Suprapubic skin (tissue), 3 donors: ENCODE results near the gene TPRA1.

ENCODE experiments used
- EP300 ChIP-seq: sonication (generic); formaldehyde crosslinking; IDR thresholded peaks from one replicate; pipeline ENCODE4 v1.6.1; 2017; ENCODE audit warnings: antibody characterized with exemption
- POLR2A ChIP-seq, 2 donors: fragments of 450-650 bp; IDR thresholded peaks; one replicate each; pipeline ENCODE4 v1.6.1; 2017; ENCODE audit warnings: antibody characterized with exemption in 2 of 2, mild to moderate bottlenecking in 2 of 2, moderate library complexity in 2 of 2
- TF ChIP-seq, protein P1 (sequence below), 2 donors: fragments of 200-600 bp in 1 of 2; fragments of 450-650 bp in 1 of 2; sonication (generic) in 1 of 2; IDR thresholded peaks; one replicate each; pipeline ENCODE4 v1.5.1; 2016 to 2019; ENCODE audit warnings: antibody characterized with exemption in 2 of 2, mild to moderate bottlenecking in 1 of 2, moderate library complexity in 1 of 2

DNA sequence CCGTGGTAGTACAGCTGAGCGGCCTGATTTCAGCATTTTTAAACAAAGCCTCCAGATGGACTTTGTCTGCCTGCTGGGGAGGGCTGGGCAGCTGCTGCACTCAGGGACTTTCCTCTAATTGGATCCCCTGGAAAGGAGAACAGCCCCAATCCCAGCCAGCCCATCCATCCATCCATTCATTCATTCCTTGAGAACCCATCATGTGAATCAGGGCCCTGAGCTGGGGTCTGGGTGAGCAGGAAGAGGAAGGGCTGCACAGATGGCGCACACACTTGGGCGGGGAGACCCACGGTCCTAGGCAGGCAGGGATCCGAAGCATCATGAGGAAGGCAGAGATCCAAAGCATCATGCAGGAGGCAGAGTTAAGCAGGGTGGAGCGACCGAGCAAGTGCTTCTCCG lies 45.7 kb downstream of the TPRA1 start:
- no peak for TF ChIP-seq POLR2A (IDR thresholded peaks at IDR 0.05)
- TF ChIP-seq, protein P1, sequence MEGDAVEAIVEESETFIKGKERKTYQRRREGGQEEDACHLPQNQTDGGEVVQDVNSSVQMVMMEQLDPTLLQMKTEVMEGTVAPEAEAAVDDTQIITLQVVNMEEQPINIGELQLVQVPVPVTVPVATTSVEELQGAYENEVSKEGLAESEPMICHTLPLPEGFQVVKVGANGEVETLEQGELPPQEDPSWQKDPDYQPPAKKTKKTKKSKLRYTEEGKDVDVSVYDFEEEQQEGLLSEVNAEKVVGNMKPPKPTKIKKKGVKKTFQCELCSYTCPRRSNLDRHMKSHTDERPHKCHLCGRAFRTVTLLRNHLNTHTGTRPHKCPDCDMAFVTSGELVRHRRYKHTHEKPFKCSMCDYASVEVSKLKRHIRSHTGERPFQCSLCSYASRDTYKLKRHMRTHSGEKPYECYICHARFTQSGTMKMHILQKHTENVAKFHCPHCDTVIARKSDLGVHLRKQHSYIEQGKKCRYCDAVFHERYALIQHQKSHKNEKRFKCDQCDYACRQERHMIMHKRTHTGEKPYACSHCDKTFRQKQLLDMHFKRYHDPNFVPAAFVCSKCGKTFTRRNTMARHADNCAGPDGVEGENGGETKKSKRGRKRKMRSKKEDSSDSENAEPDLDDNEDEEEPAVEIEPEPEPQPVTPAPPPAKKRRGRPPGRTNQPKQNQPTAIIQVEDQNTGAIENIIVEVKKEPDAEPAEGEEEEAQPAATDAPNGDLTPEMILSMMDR (IDR thresholded peaks at IDR 0.05), result no peak
- TF ChIP-seq EP300, result no peak
